Measurements from ENCODE around the gene STARD9.
A peak's percentile ranks its signal among the peaks of the same experiment; 100 is the strongest.
"Not testable (repeated sequence)": the region's sequence is repeated elsewhere in the genome, so short reads cannot be mapped to it uniquely, and the experiment has no call there.

STARD9 gene
- total RNA-seq = 26.3 to 38.4 reads per million in 2 donors

GRCh38 chr15:42575188-42576039, at the start of gene STARD9:
STARD9 (plus strand) TSS chr15:42575606; CDS start chr15:42575716, 110 bp downstream.
- DNase-seq = peak; percentile 88

- DNase-seq = no peak
These were observed 46.4 kb upstream of the STARD9 start for GRCh38 chr15:42528970-42529369.

- no peak for DNase-seq
These were observed 42.2 kb upstream of the STARD9 start for GRCh38 chr15:42533246-42533645.

- no peak for DNase-seq
These were observed 30.4 kb upstream of the STARD9 start for GRCh38 chr15:42544853-42545629.

GRCh38 chr15:42547918-42548248, 27.5 kb upstream of the STARD9 start:
- no peak for DNase-seq

GRCh38 chr15:42548249-42549031, 27.0 kb upstream of the STARD9 start, which contains the start of the genes HAUS2 and LRRC57:
HAUS2 (plus strand) TSS chr15:42548838; CDS start chr15:42548873, 35 bp downstream.
LRRC57 (minus strand) TSS chr15:42548793; CDS start chr15:42548434, 359 bp downstream.
- DNase-seq = peak; percentile 86

GRCh38 chr15:42549032-42549491, 26.3 kb upstream of the STARD9 start:
- DNase-seq = no peak

- DNase-seq = no peak
These were observed 25.5 kb upstream of the STARD9 start for GRCh38 chr15:42549741-42550392.

GRCh38 chr15:42553554-42553953, 21.9 kb upstream of the STARD9 start:
- no peak for DNase-seq

- not testable (repeated sequence) for DNase-seq
These were observed 18.7 kb upstream of the STARD9 start for GRCh38 chr15:42556550-42557207.

- DNase-seq = no peak
These were observed 16.7 kb upstream of the STARD9 start for GRCh38 chr15:42558739-42559138.

- DNase-seq = no peak
These were observed 711 bp downstream of the STARD9 start for GRCh38 chr15:42576040-42576594.

GRCh38 chr15:42576776-42577175, 1.4 kb downstream of the STARD9 start:
- DNase-seq = no peak

- DNase-seq = no peak
These were observed 2.2 kb downstream of the STARD9 start for GRCh38 chr15:42577514-42578031.

GRCh38 chr15:42578984-42579537, 3.7 kb downstream of the STARD9 start:
- DNase-seq = no peak

- DNase-seq = peak; percentile 70
These were observed 5.9 kb downstream of the STARD9 start for GRCh38 chr15:42581272-42581730.

GRCh38 chr15:42582569-42583375, 7.4 kb downstream of the STARD9 start:
- no peak for DNase-seq

- DNase-seq = no peak
These were observed 8.8 kb downstream of the STARD9 start for GRCh38 chr15:42584031-42584765.

Measured in T-helper 9 cell (primary cell).